HEK293T (cell line): Measurements from ENCODE around the gene POU1F1.

Experiments used
- BHLHE40 ChIP-seq: fragments of 450-650 bp; IDR thresholded peaks from 2 replicates; pipeline ENCODE4 v1.6.1; 2016; ENCODE audit warnings: mild to moderate bottlenecking, moderate library complexity, borderline replicate concordance
- SUZ12 ChIP-seq: fragments of 450-650 bp; IDR thresholded peaks from 2 replicates; pipeline ENCODE4 v1.6.1; 2016; ENCODE audit warnings: mild to moderate bottlenecking

DNA sequence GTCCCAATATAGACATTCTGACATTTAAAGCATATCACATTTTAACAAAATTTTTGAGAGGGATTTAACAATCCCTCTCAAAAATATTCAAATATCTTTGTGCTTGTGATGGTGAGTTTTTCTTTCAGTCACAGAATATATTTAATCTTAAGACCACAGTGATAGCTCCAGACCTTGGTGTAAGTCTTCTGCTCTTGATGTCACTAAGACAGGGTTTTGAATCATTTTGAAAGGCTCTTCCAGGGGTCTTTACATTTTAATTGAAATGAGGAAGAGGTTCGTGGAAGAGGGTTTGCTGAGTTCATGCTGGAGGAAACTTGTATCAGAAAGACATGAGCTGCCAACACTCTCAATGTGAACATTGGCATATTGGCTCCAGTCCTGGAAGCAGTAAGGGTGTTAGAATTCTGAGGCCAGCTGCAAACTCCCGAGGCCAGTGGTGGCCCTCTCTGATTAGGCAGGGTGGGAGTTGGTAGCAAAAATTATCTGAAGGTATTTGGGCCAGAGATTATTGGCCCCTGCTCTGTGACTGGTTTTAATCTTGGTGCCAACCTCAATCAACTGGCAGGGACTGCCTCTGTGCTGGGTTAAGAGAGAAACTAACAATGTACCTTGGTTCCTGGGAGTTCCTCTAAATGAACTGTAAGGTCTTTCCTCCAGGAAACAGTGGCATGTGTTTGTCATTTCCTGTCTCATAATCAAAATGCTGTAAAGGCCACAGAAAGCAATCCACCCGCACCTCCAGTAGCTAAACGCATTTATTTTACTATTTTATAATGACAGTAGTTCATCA, 5.3 kb downstream of the POU1F1 start:
- no peak for TF ChIP-seq SUZ12
- TF ChIP-seq BHLHE40 = no peak
